Measurements from ENCODE around the gene IFT172. TPM values are rescaled to one million over a fixed set of nuclear protein-coding genes. Genes with fewer than 3 reads are reported as not detected.
"Not testable (repeated sequence)": the region's sequence is repeated elsewhere in the genome, so short reads cannot be mapped to it uniquely, and the experiment has no call there.

IFT172 gene
- total RNA-seq, result 1 to 10 TPM; 5.2 to 7.5 (median 6.7) TPM

- peak; percentile 98 for DNase-seq
- H3K4me1 Mint-ChIP-seq (ENCODE audit: low read depth), result peaks cover 23% of the 10 kb centered on the region
These were observed at the start of gene IFT172 for GRCh38 chr2:27489498-27490397. TSS of gene IFT172 (minus strand) at chr2:27489743. CDS start at chr2:27489653, 90 bp downstream.

GRCh38 chr2:27538839-27539450 is 49.4 kb upstream of the IFT172 start:
- ATAC-seq; H3K4me3 Mint-ChIP-seq; DNase-seq; H3K4me1 Mint-ChIP-seq (ENCODE audit: low read depth); H3K36me3 Mint-ChIP-seq (ENCODE audit: insufficient read depth); H3K9me3 Mint-ChIP-seq; H3K27me3 Mint-ChIP-seq (ENCODE audit: low read depth): not testable (repeated sequence)

More at GRCh38 chr2:27489498-27490397, at the start of gene IFT172:
- peaks cover 3% of the 10 kb centered on the region for H3K36me3 Mint-ChIP-seq (ENCODE audit: insufficient read depth)
- no peaks in the 10 kb centered on the region for H3K9me3 Mint-ChIP-seq
- H3K4me3 Mint-ChIP-seq, result peak within 1 kb of the TSS; percentile 81
- peak; percentile 95 to 97 for ATAC-seq
- peaks cover 16% of the 10 kb centered on the region for H3K27me3 Mint-ChIP-seq (ENCODE audit: low read depth)

- no peak for ATAC-seq
These were observed 47.7 kb upstream of the IFT172 start for GRCh38 chr2:27537287-27537686.

GRCh38 chr2:27531983-27532382 is 42.4 kb upstream of the IFT172 start:
- ATAC-seq (no peak), DNase-seq (no peak)
- H3K9me3 Mint-ChIP-seq, result no peaks in the 10 kb centered on the region
- H3K27me3 Mint-ChIP-seq (ENCODE audit: low read depth), result peaks cover 7% of the 10 kb centered on the region
- H3K36me3 Mint-ChIP-seq (ENCODE audit: insufficient read depth), result no peaks in the 10 kb centered on the region
- H3K4me3 Mint-ChIP-seq, result no peak overlapping the region
- H3K4me1 Mint-ChIP-seq (ENCODE audit: low read depth), result no peaks in the 10 kb centered on the region

More at GRCh38 chr2:27537287-27537686, 47.7 kb upstream of the IFT172 start:
- H3K4me1 Mint-ChIP-seq (ENCODE audit: low read depth), result no peaks in the 10 kb centered on the region
- no peaks in the 10 kb centered on the region for H3K36me3 Mint-ChIP-seq (ENCODE audit: insufficient read depth)
- peaks cover 2% of the 10 kb centered on the region for H3K27me3 Mint-ChIP-seq (ENCODE audit: low read depth)
- H3K4me3 Mint-ChIP-seq, result no peak overlapping the region
- no peaks in the 10 kb centered on the region for H3K9me3 Mint-ChIP-seq
- no peak for DNase-seq

GRCh38 chr2:27527182-27527581 is 37.6 kb upstream of the IFT172 start:
- ATAC-seq (no peak), DNase-seq (no peak)
- Mint-ChIP-seq H3K27me3 (ENCODE audit: low read depth) (peaks cover 17% of the 10 kb centered on the region), H3K36me3 (ENCODE audit: insufficient read depth) (no peaks in the 10 kb centered on the region), H3K9me3 (no peaks in the 10 kb centered on the region), H3K4me3 (no peak overlapping the region), H3K4me1 (ENCODE audit: low read depth) (no peaks in the 10 kb centered on the region)

- DNase-seq, result no peak
- Mint-ChIP-seq H3K27me3 (ENCODE audit: low read depth) (peaks cover 21% of the 10 kb centered on the region), H3K36me3 (ENCODE audit: insufficient read depth) (no peaks in the 10 kb centered on the region), H3K4me1 (ENCODE audit: low read depth) (no peaks in the 10 kb centered on the region), H3K9me3 (no peaks in the 10 kb centered on the region), H3K4me3 (no peak overlapping the region)
- no peak for ATAC-seq
These were observed 32.9 kb upstream of the IFT172 start for GRCh38 chr2:27522400-27522945.

- Mint-ChIP-seq H3K27me3 (ENCODE audit: low read depth) (peaks cover 17% of the 10 kb centered on the region), H3K9me3 (no peaks in the 10 kb centered on the region), H3K4me3 (no peak overlapping the region), H3K36me3 (ENCODE audit: insufficient read depth) (no peaks in the 10 kb centered on the region), H3K4me1 (ENCODE audit: low read depth) (no peaks in the 10 kb centered on the region)
- ATAC-seq, result no peak
- no peak for DNase-seq
These were observed 30.8 kb upstream of the IFT172 start for GRCh38 chr2:27520316-27520715.

GRCh38 chr2:27518782-27519113 is 29.2 kb upstream of the IFT172 start:
- Mint-ChIP-seq H3K9me3 (no peaks in the 10 kb centered on the region), H3K4me1 (ENCODE audit: low read depth) (no peaks in the 10 kb centered on the region), H3K27me3 (ENCODE audit: low read depth) (peaks cover 16% of the 10 kb centered on the region), H3K36me3 (ENCODE audit: insufficient read depth) (no peaks in the 10 kb centered on the region), H3K4me3 (no peak overlapping the region)
- DNase-seq (no peak), ATAC-seq (no peak)

- no peaks in the 10 kb centered on the region for H3K9me3 Mint-ChIP-seq
- H3K4me1 Mint-ChIP-seq (ENCODE audit: low read depth), result no peaks in the 10 kb centered on the region
- H3K36me3 Mint-ChIP-seq (ENCODE audit: insufficient read depth), result no peaks in the 10 kb centered on the region
- no peak for ATAC-seq
- H3K4me3 Mint-ChIP-seq, result no peak overlapping the region
- H3K27me3 Mint-ChIP-seq (ENCODE audit: low read depth), result peaks cover 16% of the 10 kb centered on the region
- no peak for DNase-seq
These were observed 28.7 kb upstream of the IFT172 start for GRCh38 chr2:27518113-27518781.

- no peak overlapping the region for H3K4me3 Mint-ChIP-seq
- ATAC-seq (no peak), DNase-seq (no peak)
- no peaks in the 10 kb centered on the region for H3K36me3 Mint-ChIP-seq (ENCODE audit: insufficient read depth)
- H3K27me3 Mint-ChIP-seq (ENCODE audit: low read depth), result peaks cover 2% of the 10 kb centered on the region
- no peaks in the 10 kb centered on the region for H3K9me3 Mint-ChIP-seq
- no peaks in the 10 kb centered on the region for H3K4me1 Mint-ChIP-seq (ENCODE audit: low read depth)
These were observed 19.8 kb upstream of the IFT172 start for GRCh38 chr2:27509326-27509725.

- Mint-ChIP-seq H3K4me3 (no peak overlapping the region), H3K36me3 (ENCODE audit: insufficient read depth) (no peaks in the 10 kb centered on the region), H3K9me3 (no peaks in the 10 kb centered on the region), H3K27me3 (ENCODE audit: low read depth) (no peaks in the 10 kb centered on the region), H3K4me1 (ENCODE audit: low read depth) (no peaks in the 10 kb centered on the region)
- ATAC-seq (no peak), DNase-seq (no peak)
These were observed 17.8 kb upstream of the IFT172 start for GRCh38 chr2:27507293-27507692.

GRCh38 chr2:27506587-27506986 is 17.0 kb upstream of the IFT172 start:
- Mint-ChIP-seq H3K4me3 (no peak overlapping the region), H3K4me1 (ENCODE audit: low read depth) (no peaks in the 10 kb centered on the region), H3K36me3 (ENCODE audit: insufficient read depth) (no peaks in the 10 kb centered on the region), H3K27me3 (ENCODE audit: low read depth) (no peaks in the 10 kb centered on the region), H3K9me3 (no peaks in the 10 kb centered on the region)
- ATAC-seq (no peak), DNase-seq (no peak)

GRCh38 chr2:27502142-27502541 is 12.6 kb upstream of the IFT172 start:
- Mint-ChIP-seq H3K36me3 (ENCODE audit: insufficient read depth) (no peaks in the 10 kb centered on the region), H3K9me3 (no peaks in the 10 kb centered on the region), H3K4me1 (ENCODE audit: low read depth) (no peaks in the 10 kb centered on the region), H3K27me3 (ENCODE audit: low read depth) (peaks cover 11% of the 10 kb centered on the region), H3K4me3 (no peak overlapping the region)
- DNase-seq (no peak), ATAC-seq (no peak)

- H3K4me1 Mint-ChIP-seq (ENCODE audit: low read depth), result no peaks in the 10 kb centered on the region
- peaks cover 22% of the 10 kb centered on the region for H3K27me3 Mint-ChIP-seq (ENCODE audit: low read depth)
- DNase-seq, result no peak
- H3K9me3 Mint-ChIP-seq, result no peaks in the 10 kb centered on the region
- no peaks in the 10 kb centered on the region for H3K36me3 Mint-ChIP-seq (ENCODE audit: insufficient read depth)
- H3K4me3 Mint-ChIP-seq, result no peak overlapping the region
- ATAC-seq, result no peak
These were observed 11.5 kb upstream of the IFT172 start for GRCh38 chr2:27501042-27501441.

Measured in activated T-cell treated with anti-CD3 and anti-CD28 coated beads, Interleukin-2, amount 50 U/mL, for 4 hours (primary cell).